Endothelial cell of hepatic sinusoid (primary cell): ENCODE data around the gene AVEN.
"Not testable (repeated sequence)": the region's sequence is repeated elsewhere in the genome, so short reads cannot be mapped to it uniquely, and the experiment has no call there.

Source experiments
- in situ Hi-C: cut with HindIII; loops from 2 replicates; pipeline ENCODE4 v1.10.0; 2017; ENCODE audit warnings: low sequenced_read_pairs

AVEN gene

GRCh38 chr15:34043813-34044212 lies 4.8 kb upstream of the AVEN start:
- in situ Hi-C loops: no loop called here

GRCh38 chr15:34043391-34043790 lies 4.4 kb upstream of the AVEN start:
- in situ Hi-C loops: no loop called here

GRCh38 chr15:34039790-34040113 lies 748 bp upstream of the AVEN start:
- in situ Hi-C loops: loop anchor here (5.0 kb wide), 1 partner anchor 38 kb away; no protein-coding TSS in a partner anchor

DNA sequence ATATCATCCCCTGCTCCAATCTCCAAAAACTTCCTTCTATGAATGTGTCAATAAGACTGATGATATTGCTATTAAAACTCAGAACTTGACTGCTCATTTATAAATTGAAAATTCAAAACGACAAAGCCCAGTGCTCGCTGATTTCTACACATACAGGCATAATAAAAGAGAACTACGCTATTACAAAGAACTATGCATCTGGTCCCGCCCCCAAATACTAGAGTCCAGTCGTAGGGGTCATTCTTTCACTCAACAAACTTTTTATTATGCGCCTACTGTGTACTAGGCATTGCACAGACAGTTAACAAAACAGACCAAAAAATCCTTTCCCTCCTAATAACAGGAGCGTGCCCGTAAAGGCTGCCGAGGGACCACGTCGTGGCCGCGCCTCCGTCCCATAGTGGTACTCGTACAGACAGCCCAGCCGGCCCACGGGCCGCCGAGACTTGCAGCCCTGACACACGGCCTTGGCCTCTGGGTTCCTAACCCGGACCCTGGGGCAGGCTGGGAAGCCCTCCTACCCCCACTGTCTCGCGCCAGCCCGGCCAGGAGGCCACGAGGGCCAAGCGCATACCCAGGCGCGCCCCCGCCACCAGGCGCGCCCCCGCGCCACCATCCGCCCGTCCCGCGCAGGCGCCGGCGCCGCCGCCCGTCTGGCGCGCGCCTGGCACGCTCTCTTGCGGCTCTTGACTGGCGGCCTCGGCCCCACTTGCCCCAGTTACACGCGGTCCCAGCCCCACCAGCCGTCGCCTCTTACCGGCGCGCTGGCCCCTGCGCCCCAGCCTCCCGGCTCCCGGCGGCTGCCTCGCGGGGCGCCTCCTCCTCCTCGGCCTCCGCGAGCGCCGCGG lies 757 bp downstream of the AVEN start:
- in situ Hi-C loops: loop anchor here (5.0 kb wide), 1 partner anchor 39 kb away; no protein-coding TSS in a partner anchor

GRCh38 chr15:34031987-34032760 lies 6.8 kb downstream of the AVEN start:
- in situ Hi-C loops: no loop called here

DNA sequence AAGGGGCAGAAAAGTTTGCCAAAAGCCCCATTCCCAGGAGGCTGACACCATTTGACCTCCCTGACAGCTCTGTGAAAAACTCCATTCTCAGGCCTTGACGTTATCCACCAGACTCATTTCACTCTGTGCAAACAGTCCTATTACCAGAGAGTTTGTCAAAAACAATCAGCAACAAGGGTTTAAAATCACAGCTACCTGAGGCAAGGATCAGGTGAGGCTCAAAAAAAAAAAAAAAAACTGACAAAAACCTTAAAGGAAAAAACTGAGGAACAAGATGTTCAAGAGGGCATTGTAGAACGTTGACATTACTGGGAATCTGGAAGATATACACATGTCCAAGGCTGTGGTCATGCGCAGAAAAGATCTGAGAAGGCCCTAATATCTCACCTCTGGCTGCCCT lies 11.4 kb downstream of the AVEN start:
- in situ Hi-C loops: no loop called here

DNA sequence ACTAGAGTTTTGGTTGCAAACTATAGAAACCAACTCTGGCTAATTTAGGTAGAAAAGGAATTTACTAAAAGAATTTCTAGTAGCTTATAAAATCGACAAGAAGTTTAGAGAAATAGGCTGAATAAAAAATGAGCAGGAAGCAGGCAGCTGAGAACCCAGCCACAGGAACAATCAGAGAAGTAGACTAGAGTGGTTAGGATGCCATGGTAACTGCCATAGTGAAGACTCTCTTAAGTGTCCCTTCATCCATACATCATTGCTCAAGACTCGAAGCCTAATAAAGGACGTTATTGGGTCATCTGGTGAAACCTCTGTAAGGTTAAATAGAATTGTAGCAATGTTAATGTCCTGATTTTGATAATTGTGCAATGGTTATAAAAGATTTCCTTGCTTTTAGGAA lies 13.8 kb downstream of the AVEN start:
- in situ Hi-C loops: no loop called here

DNA sequence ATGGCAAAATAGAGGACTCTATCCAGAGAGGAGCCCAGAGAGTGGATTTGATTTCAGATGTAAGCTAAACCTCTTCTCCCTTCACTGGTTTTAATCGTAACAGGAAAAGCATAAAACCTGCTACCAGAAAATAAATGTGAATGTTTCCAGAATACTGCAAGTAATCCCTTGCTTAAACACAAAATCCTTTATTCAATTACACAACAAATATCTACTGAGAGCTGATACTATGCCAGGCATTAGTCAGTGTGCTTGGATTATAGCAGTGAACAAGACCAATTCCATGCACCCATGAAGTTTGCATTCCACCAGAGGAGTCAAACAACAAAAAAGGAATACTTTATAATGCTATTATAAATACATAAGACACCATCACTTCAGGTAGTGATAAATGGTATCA lies 15.1 kb downstream of the AVEN start:
- in situ Hi-C loops: no loop called here

DNA sequence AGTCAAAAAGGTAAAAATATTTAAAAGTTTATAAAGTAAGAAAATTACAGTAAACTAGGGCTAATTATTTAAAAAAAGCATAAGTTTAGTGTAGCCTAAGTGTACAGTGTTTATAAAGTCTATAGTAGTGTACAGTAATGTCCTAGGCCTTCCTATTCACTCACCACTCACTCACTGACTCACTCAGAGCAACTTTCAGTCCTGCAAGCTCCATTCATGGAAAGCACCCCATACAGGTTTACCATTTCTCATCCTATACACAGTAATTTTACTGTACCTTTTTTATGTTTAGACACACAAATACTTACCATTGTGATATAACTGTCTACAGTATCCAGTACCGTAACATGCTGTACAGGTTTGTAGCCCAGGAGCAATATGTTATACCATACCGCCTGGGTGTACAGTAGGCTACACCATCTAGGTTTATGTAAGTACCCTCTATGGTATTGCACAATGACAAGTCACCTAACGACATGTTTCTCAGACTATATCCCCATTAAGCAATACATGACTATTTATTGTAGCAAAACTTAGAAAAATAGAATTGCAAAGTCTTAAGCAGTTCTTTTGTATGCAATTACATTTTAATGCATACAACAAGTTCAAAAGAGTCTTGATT lies 19.5 kb downstream of the AVEN start:
- in situ Hi-C loops: no loop called here

DNA sequence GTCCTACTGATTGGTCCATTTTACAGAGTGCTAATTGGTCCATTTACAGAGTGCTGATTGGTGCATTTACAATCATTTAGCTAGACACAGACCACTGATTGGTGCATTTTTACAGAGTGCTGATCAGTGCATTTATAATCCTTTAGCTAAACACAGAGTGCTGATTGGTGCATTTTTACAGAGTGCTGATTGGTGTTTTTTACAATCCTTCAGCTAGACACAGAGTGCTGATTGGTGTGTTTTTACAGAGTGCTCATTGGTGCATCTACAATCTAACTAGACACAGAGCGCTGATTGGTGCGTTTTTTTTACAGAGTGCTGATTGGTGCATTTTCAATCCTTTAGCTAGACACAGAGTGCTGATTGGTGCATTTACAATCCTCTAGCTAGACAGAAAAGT lies 20.3 kb downstream of the AVEN start:
- in situ Hi-C loops: not testable (repeated sequence)

DNA sequence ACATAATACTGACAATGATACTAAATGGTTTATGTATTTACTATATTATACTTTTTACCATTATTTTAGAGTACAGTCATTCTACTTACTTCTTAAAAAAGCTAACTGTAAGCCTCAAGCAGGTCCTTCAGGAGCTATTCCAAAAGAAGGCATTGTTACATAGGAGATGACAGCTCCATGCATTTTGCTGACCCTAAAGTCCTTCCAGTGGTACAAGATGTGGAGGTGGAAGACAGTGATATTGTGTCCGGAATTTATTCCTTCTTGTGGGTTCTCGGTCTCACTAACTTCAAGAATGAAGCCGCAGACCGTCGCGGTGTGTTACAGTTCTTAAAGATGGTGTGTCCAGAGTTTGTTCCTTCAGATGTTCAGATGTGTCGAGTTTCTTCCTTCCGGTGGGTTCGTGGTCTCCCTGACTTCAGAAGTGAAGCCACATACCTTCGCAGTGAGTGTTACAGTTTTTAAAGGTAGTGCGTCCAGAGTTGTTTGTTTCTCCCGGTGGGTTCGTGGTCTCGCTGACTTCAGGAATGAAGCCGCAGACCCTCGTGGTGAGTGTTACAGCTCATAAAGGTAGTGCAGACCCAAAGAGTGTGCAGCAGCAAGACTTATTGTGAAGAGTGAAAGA lies 20.9 kb downstream of the AVEN start:
- in situ Hi-C loops: no loop called here

GRCh38 chr15:34014556-34014955 lies 24.4 kb downstream of the AVEN start:
- in situ Hi-C loops: no loop called here

DNA sequence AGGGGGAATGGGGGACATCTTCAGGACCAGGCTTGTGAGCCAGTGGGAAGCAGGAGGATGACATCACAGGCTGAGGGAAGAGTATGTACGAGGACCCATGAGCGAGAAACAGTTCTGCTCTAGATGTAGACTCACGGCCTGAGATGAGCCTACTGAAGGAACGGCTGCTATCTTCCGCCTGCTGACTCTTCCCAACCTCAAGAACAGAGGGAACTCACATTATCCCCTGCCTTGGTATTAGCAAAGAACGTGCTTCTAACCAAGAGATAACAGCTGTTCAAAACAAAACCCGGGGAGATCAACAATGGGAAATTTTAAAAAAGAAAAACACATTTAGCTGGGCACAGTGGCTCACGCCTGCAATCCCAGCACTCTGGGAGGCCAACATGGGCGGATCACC lies 25.3 kb downstream of the AVEN start:
- in situ Hi-C loops: no loop called here

GRCh38 chr15:34012461-34013028 lies 26.5 kb downstream of the AVEN start:
- in situ Hi-C loops: no loop called here

DNA sequence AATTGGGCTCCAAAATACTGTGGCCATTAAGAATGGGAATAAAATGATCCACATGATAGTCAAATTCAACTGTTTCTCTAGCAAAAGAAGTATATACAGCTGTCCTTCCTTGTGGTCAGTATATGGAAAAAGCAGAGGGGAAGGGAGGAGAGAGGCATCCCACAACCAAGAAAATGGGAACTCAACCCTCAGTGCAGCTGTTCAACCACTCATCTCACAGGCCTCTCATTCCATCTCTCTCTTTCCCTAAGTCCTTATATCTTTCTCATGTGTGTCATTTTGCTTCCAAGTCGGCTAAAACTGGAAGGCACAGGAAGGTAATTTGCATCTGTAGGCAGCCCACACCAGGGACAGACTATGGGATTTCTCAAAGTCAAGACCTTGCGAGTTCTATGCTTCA lies 27.5 kb downstream of the AVEN start:
- in situ Hi-C loops: no loop called here

DNA sequence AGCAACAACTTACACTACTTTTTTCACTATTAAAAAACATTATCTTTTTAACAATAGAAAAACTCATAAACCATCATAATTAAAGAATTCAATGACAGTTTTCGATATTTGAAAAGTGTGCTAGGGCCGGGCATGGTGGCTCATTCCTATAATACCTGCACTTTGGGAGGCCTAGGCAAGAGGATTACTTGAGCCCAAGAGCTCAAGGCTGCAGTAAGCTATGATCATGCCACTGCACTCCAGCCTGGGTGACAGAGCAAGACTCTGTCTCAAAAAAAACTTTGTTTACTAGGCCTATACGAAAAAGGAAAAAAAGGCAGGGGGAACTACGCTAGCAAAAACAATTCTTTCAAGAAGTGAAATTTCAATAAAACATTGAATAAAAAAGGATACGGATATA lies 28.1 kb downstream of the AVEN start:
- in situ Hi-C loops: no loop called here

- in situ Hi-C loops: no loop called here
Measured at GRCh38 chr15:34009656-34010055, 29.3 kb downstream of the AVEN start.

DNA sequence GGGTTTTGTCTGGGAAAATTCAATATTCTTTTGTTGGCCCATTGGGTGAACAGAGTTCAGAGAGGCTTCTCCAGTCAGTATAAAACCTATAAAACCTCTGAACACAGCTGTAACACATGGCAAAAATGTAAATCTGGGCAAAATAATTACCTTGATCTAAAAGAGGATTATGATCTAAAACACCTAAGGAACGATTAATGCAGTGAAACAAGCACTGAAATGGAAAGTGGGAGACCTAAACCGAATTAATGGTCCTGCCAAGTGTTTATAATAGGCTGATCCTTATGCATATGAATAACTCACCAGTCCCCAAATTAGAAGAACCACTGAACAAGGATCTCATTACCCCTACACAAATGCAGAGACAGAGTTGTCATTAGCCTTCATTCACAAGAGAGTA lies 32.6 kb downstream of the AVEN start:
- in situ Hi-C loops: no loop called here

DNA sequence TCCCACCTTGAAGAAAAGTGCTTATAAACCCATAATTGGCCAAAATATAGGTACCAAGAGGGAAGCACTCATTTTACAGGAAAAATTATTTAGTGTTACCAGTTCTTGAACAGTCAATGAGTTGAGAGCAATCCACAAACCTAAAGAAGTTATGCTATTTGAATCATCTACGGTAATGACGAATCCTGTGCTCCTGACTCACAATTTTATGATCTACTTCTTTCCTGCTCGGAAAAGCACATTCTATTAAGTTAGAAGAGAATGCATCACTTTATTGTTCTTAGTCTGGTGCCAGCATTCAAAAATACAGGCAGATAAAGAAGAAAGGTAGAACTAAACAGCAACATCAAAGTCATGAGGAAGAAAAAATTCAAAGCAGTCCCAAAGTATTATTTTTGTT lies 37.5 kb downstream of the AVEN start:
- in situ Hi-C loops: no loop called here

- in situ Hi-C loops: loop anchor here (25.0 kb wide), 1 partner anchor 383 kb away; no protein-coding TSS in a partner anchor
Measured at GRCh38 chr15:33995666-33996065, 43.3 kb downstream of the AVEN start.
